ENCODE results near the gene ZNF70. TPM values are rescaled to one million over a fixed set of nuclear protein-coding genes. Genes with fewer than 3 reads are reported as not detected.

Gene ZNF70
- total and polyA plus RNA-seq, 12 donors: 0.94 to 6.1 (median 4.6) TPM

DNA sequence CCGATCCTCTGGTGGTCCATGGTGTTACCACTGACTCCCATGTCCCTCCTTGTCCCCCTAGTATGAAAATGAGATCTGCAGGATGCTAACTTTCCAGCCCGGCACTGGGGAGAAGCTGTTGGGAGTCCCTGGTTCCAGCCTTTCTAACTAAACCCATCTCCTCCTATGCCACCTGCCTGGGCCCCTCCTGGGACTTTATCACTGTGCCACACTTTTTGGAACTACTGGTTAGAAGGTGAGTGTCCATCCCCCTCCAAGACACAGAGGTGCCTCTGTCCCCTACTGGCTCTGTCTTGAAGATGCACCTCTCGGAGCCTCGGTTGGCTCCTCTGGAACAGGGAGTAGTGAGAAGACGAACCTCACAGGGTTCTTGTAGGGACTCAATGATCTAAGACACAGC lies 60.2 kb downstream of the ZNF70 start, which contains the start of gene RGL4:
Gene RGL4 (plus strand): TSS at position 301 of the 400 bp plus-strand sequence. CDS start 1,018 bp downstream, outside the sequence.
- Histone ChIP-seq H3K4me1 (replicated peaks in 1 of 2) (no peaks in the 10 kb centered on the region), H3K27ac (no peak within 1 kb of the TSS), H3K36me3 (replicated peaks in 1 of 2) (peaks cover 0 to 23% of the 10 kb centered on the region in 2 donors), H3K27me3 (no peaks in the 10 kb centered on the region), H3K9me3 (replicated peaks in 1 of 3) (no peaks in the 10 kb centered on the region), H3K4me3 (no peak within 1 kb of the TSS)
- DNase-seq: no peak
- intact Hi-C loops (cut with DNase I): no loop called here
- 97 to 99% (median 98%) methylated on average over 5 of the region's 5 CpGs for WGBS, 4 donors
- no peak for TF ChIP-seq POLR2A (IDR thresholded peaks at IDR 0.05)
- TF ChIP-seq, protein P1, sequence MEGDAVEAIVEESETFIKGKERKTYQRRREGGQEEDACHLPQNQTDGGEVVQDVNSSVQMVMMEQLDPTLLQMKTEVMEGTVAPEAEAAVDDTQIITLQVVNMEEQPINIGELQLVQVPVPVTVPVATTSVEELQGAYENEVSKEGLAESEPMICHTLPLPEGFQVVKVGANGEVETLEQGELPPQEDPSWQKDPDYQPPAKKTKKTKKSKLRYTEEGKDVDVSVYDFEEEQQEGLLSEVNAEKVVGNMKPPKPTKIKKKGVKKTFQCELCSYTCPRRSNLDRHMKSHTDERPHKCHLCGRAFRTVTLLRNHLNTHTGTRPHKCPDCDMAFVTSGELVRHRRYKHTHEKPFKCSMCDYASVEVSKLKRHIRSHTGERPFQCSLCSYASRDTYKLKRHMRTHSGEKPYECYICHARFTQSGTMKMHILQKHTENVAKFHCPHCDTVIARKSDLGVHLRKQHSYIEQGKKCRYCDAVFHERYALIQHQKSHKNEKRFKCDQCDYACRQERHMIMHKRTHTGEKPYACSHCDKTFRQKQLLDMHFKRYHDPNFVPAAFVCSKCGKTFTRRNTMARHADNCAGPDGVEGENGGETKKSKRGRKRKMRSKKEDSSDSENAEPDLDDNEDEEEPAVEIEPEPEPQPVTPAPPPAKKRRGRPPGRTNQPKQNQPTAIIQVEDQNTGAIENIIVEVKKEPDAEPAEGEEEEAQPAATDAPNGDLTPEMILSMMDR (IDR thresholded peaks at IDR 0.05): no peak

DNA sequence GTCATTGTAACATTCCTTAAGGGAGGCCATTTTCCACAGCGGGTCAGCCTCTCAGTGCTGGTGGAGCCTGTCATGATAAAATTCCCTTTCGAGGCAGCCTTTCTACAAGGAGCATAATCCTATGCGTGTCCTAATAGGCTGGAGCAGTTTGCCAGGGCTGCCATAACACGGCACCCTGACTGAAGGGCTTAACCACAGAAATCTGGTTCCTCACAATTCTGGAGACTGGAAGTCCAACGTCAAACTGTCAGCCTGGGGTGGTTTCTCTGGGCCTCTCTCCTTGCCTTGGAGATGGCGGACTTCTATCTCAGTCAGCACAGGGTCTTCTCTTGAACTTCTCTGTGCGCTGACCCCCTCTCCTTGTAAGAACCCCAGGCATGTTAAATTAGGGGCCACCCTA lies 61.5 kb downstream of the ZNF70 start:
- intact Hi-C loops (cut with DNase I): no loop called here
- Histone ChIP-seq H3K9me3 (replicated peaks in 1 of 3) (no peaks in the 10 kb centered on the region), H3K4me1 (replicated peaks in 1 of 2) (peaks cover 0 to 8% of the 10 kb centered on the region in 2 donors), H3K27me3 (no peaks in the 10 kb centered on the region), H3K4me3 (no peak overlapping the region), H3K27ac (no peak overlapping the region), H3K36me3 (replicated peaks in 1 of 2) (peaks cover 0 to 15% of the 10 kb centered on the region in 2 donors)
- 88 to 97% (median 90%) methylated on average over 7 of the region's 7 CpGs for WGBS, 4 donors
- TF ChIP-seq, protein P1 (IDR thresholded peaks at IDR 0.05): no peak
- TF ChIP-seq POLR2A (IDR thresholded peaks at IDR 0.05): no peak
- DNase-seq: no peak

Other genes with a start within 250 kb of the ZNF70 start
- under 1 TPM in 1 of 9 donors, not detected in 8; 0.17 TPM for gene IGLL1, start 170.8 kb downstream of the ZNF70 start, total RNA-seq
- under 1 TPM in 1 of 3 donors, not detected in 2; 0.48 TPM for gene IGLL1, start 170.8 kb downstream of the ZNF70 start, polyA plus RNA-seq
- gene DRICH1, start 118.8 kb downstream of the ZNF70 start, total RNA-seq: 1 to 10 TPM in 2 of 9 donors, under 1 TPM in 2, not detected in 5; 0.26 to 1.6 (median 0.80) TPM
- gene DRICH1, start 118.8 kb downstream of the ZNF70 start, polyA plus RNA-seq: 1 to 10 TPM in 2 of 3 donors, under 1 TPM in 1; 0.51 to 6.0 (median 1.0) TPM
- gene RGL4, start 60.1 kb downstream of the ZNF70 start, total RNA-seq: 1 to 10 TPM in 1 of 9 donors, not detected in 8; 3.1 TPM
- under 1 TPM in 2 of 3 donors, not detected in 1; 0.84 to 0.88 TPM for gene RGL4, start 60.1 kb downstream of the ZNF70 start, polyA plus RNA-seq
- 10 to 100 TPM in 4 of 9 donors, 1 to 10 TPM in 5; 2.2 to 38.7 (median 4.0) TPM for gene VPREB3, start 3.3 kb upstream of the ZNF70 start, total RNA-seq
- gene VPREB3, start 3.3 kb upstream of the ZNF70 start, polyA plus RNA-seq: 10 to 100 TPM; 16.7 to 42.2 (median 37.6) TPM
- under 1 TPM in 3 of 9 donors, not detected in 6; 0.11 to 0.26 (median 0.14) TPM for gene C22orf15, start 11.9 kb upstream of the ZNF70 start, total RNA-seq
- gene C22orf15, start 11.9 kb upstream of the ZNF70 start, polyA plus RNA-seq: under 1 TPM in 2 of 3 donors, not detected in 1; 0.24 to 0.80 TPM
- gene CHCHD10, start 16.9 kb upstream of the ZNF70 start, total RNA-seq: 100 to 1,000 TPM in 5 of 9 donors, 10 to 100 TPM in 3, 1 to 10 TPM in 1; 4.6 to 177 (median 118) TPM
- gene CHCHD10, start 16.9 kb upstream of the ZNF70 start, polyA plus RNA-seq: 100 to 1,000 TPM; 199 to 528 (median 520) TPM
- 1 to 10 TPM in 8 of 9 donors, under 1 TPM in 1; 0.88 to 7.4 (median 4.4) TPM for gene MMP11, start 21.7 kb upstream of the ZNF70 start, total RNA-seq
- 1 to 10 TPM in 2 of 3 donors, under 1 TPM in 1; 0.44 to 4.3 (median 1.2) TPM for gene MMP11, start 21.7 kb upstream of the ZNF70 start, polyA plus RNA-seq
- gene SMARCB1, start 35.9 kb upstream of the ZNF70 start, total RNA-seq: 10 to 100 TPM; 58.2 to 95.5 (median 81.3) TPM
- gene SMARCB1, start 35.9 kb upstream of the ZNF70 start, polyA plus RNA-seq: 10 to 100 TPM; 41.3 to 77.0 (median 54.9) TPM
- gene DERL3, start 87.9 kb upstream of the ZNF70 start, total RNA-seq: 1 to 10 TPM in 6 of 9 donors, under 1 TPM in 2, not detected in 1; 0.36 to 3.7 (median 2.3) TPM
- gene DERL3, start 87.9 kb upstream of the ZNF70 start, polyA plus RNA-seq: 1 to 10 TPM; 2.7 to 4.3 (median 3.8) TPM
- gene SLC2A11, start 106.8 kb upstream of the ZNF70 start, total RNA-seq: 10 to 100 TPM; 12.8 to 30.0 (median 21.3) TPM
- 10 to 100 TPM; 11.3 to 35.3 (median 18.6) TPM for gene SLC2A11, start 106.8 kb upstream of the ZNF70 start, polyA plus RNA-seq
- gene MIF, start 143.3 kb upstream of the ZNF70 start, total RNA-seq: 1,000 to 10,000 TPM in 2 of 9 donors, 100 to 1,000 TPM in 7; 377 to 1,248 (median 770) TPM
- 1,000 to 10,000 TPM in 2 of 3 donors, 10 to 100 TPM in 1; 49.4 to 2,556 (median 2,290) TPM for gene MIF, start 143.3 kb upstream of the ZNF70 start, polyA plus RNA-seq
- 100 to 1,000 TPM in 1 of 9 donors, 10 to 100 TPM in 6, 1 to 10 TPM in 2; 3.6 to 102 (median 46.8) TPM for gene GSTT2B, start 210.1 kb upstream of the ZNF70 start, total RNA-seq
- 100 to 1,000 TPM in 1 of 3 donors, 10 to 100 TPM in 2; 17.1 to 169 (median 51.2) TPM for gene GSTT2B, start 210.1 kb upstream of the ZNF70 start, polyA plus RNA-seq
- 1 to 10 TPM in 4 of 9 donors, under 1 TPM in 3, not detected in 2; 0.11 to 4.2 (median 1.2) TPM for gene DDTL, start 215.8 kb upstream of the ZNF70 start, total RNA-seq
- 1 to 10 TPM in 1 of 3 donors, under 1 TPM in 1, not detected in 1; 0.98 to 3.5 TPM for gene DDTL, start 215.8 kb upstream of the ZNF70 start, polyA plus RNA-seq
- gene DDT, start 223.3 kb upstream of the ZNF70 start, total RNA-seq: 100 to 1,000 TPM in 8 of 9 donors, 10 to 100 TPM in 1; 90.1 to 317 (median 148) TPM
- 100 to 1,000 TPM in 1 of 3 donors, 10 to 100 TPM in 2; 62.1 to 184 (median 95.3) TPM for gene DDT, start 223.3 kb upstream of the ZNF70 start, polyA plus RNA-seq
- 1 to 10 TPM in 5 of 9 donors, under 1 TPM in 4; 0.28 to 6.1 (median 1.0) TPM for gene GSTT2, start 229.0 kb upstream of the ZNF70 start, total RNA-seq
- 1 to 10 TPM in 1 of 3 donors, under 1 TPM in 2; 0.24 to 1.6 (median 0.40) TPM for gene GSTT2, start 229.0 kb upstream of the ZNF70 start, polyA plus RNA-seq

All from adrenal gland (tissue), 12 donors.